H1 (cell line): ENCODE data around the gene IRF8. TPM values are rescaled to one million over a fixed set of nuclear protein-coding genes. Genes with fewer than 3 reads are reported as not detected.

Experiments
- CTCF ChIA-PET: fragments of 300-600 bp; sonication (Branson Sonifier 250); formaldehyde crosslinking; loops from one replicate; lab custom pipeline; 2021; ENCODE audit not compliant: partially characterized antibody; lab: Charles Lee
- POLR2A ChIA-PET: fragments of 300-600 bp; sonication (Branson Sonifier 250); formaldehyde crosslinking; loops from one replicate; lab custom pipeline; 2021; ENCODE audit warnings: inconsistent platforms; ENCODE audit not compliant: partially characterized antibody; lab: Charles Lee
- DNase-seq, 2 experiments: peaks; one replicate each; pipeline versions ENCODE4 v3.0.0 to v3.0.0-alpha.2; 2010 to 2022; ENCODE audit warnings: low spot score in 2 of 2, low read depth in 1 of 2, mixed read lengths in 1 of 2
- FAIRE-seq: peaks from 2 replicates; lab custom pipeline; 2011; peaks lifted over from hg19 to GRCh38; lab: Jason Lieb, UNC
- H2AFZ ChIP-seq: 2 replicates; pipeline ENCODE4 v1.8.1; 2012; ENCODE audit warnings: low read length, inconsistent platforms
- H2AK5ac ChIP-seq: 2 replicates; pipeline ENCODE4 v1.6.1; 2013; ENCODE audit warnings: low read depth, low read length
- H2BK120ac ChIP-seq: replicated peaks from 2 replicates; pipeline ENCODE3; 2013; ENCODE audit warnings: low read depth, low read length, inconsistent platforms
- H2BK12ac ChIP-seq: 2 replicates; pipeline ENCODE4 v1.6.1; 2013; ENCODE audit warnings: low read depth, low read length
- H2BK15ac ChIP-seq: 2 replicates; pipeline ENCODE4 v1.6.1; 2013; ENCODE audit warnings: low read length
- H2BK20ac ChIP-seq: 2 replicates; pipeline ENCODE4 v1.6.1; 2013; ENCODE audit warnings: low read length
- H2BK5ac ChIP-seq: 2 replicates; pipeline ENCODE4 v1.6.1; 2013; ENCODE audit warnings: low read depth, low read length
- H3K14ac ChIP-seq: 2 replicates; pipeline ENCODE4 v1.6.1; 2013; ENCODE audit warnings: inconsistent platforms; ENCODE audit not compliant: insufficient read length
- H3K18ac ChIP-seq: 2 replicates; pipeline ENCODE4 v1.6.1; 2013; ENCODE audit warnings: low read length; ENCODE audit errors: extremely low read depth
- H3K23ac ChIP-seq: 2 replicates; pipeline ENCODE4 v1.6.1; 2013; ENCODE audit warnings: inconsistent platforms; ENCODE audit not compliant: insufficient read length
- H3K23me2 ChIP-seq: 2 replicates; pipeline ENCODE4 v1.6.1; 2013; ENCODE audit warnings: low read depth, low read length
- H3K27ac ChIP-seq: 2 replicates; pipeline ENCODE4 v1.6.1; 2011; ENCODE audit warnings: low read depth, low read length, inconsistent platforms
- H3K27me3 ChIP-seq, 4 experiments: replicated peaks in 1 of 4; 1 replicate in 1 of 4; 2 replicates in 3 of 4; pipeline versions ENCODE4 v1.6.1 to v1.8.1; 2011 to 2013; ENCODE audit warnings: low read length in 3 of 4, mild to moderate bottlenecking in 3 of 4, inconsistent platforms in 2 of 4, mixed read lengths in 2 of 4, moderate library complexity in 1 of 4; ENCODE audit not compliant: control insufficient read depth in 3 of 4, insufficient read depth in 3 of 4; ENCODE audit errors: extremely low read depth in 1 of 4
- H3K36me3 ChIP-seq, 4 experiments: 2 replicates each; pipeline versions ENCODE4 v1.6.1 to v1.8.1; 2011 to 2013; ENCODE audit warnings: mild to moderate bottlenecking in 4 of 4, low read length in 3 of 4, moderate library complexity in 2 of 4, control low read depth in 1 of 4, inconsistent platforms in 1 of 4; ENCODE audit not compliant: insufficient read depth in 4 of 4, control insufficient read depth in 2 of 4
- H3K4ac ChIP-seq: replicated peaks from 2 replicates; pipeline ENCODE3; 2013; ENCODE audit warnings: low read length, low read depth, mixed read lengths, inconsistent platforms; ENCODE audit not compliant: insufficient read length
- H3K4me1 ChIP-seq, 4 experiments: replicated peaks in 1 of 4; 1 replicate in 1 of 4; 2 replicates in 3 of 4; pipeline versions ENCODE4 v1.6.1 to v1.8.1; 2011 to 2013; ENCODE audit warnings: low read length in 3 of 4, inconsistent platforms in 2 of 4, mixed read lengths in 1 of 4; ENCODE audit not compliant: insufficient read depth in 4 of 4, control insufficient read depth in 3 of 4
- H3K4me2 ChIP-seq, 2 experiments: 2 replicates each; pipeline versions ENCODE4 v1.6.1 to v1.8.1; 2011 to 2013; ENCODE audit warnings: low read depth in 2 of 2, low read length in 2 of 2, control low read depth in 1 of 2, inconsistent platforms in 1 of 2, mild to moderate bottlenecking in 1 of 2; ENCODE audit not compliant: insufficient read depth in 1 of 2
- H3K4me3 ChIP-seq, 4 experiments: fragments of 200-600, 300-600 bp in 1 of 4; sonication (generic), shearing (Covaris generic), sonication (Bioruptor Twin) in 1 of 4; 2 replicates each; pipeline versions ENCODE4 v1.5.1 to v1.8.1; 2011 to 2016; ENCODE audit warnings: low read length in 4 of 4, low read depth in 3 of 4, control low read depth in 2 of 4, inconsistent platforms in 2 of 4, mild to moderate bottlenecking in 2 of 4, mixed read lengths in 1 of 4, moderate library complexity in 1 of 4; ENCODE audit not compliant: insufficient read depth in 2 of 4; ENCODE audit errors: extremely low read depth in 1 of 4
- H3K56ac ChIP-seq: replicated peaks from 2 replicates; pipeline ENCODE3; 2013; ENCODE audit warnings: low read depth, mild to moderate bottlenecking, mixed read lengths, low read length, inconsistent platforms; ENCODE audit not compliant: insufficient read length
- H3K79me1 ChIP-seq: 2 replicates; pipeline ENCODE4 v1.6.1; 2013; ENCODE audit warnings: low read depth, low read length, control low read depth
- H3K79me2 ChIP-seq, 2 experiments: 2 replicates each; pipeline versions ENCODE4 v1.6.1 to v1.8.1; 2012 to 2013; ENCODE audit warnings: low read length in 2 of 2, mild to moderate bottlenecking in 2 of 2, inconsistent platforms in 1 of 2; ENCODE audit not compliant: insufficient read depth in 2 of 2, control insufficient read depth in 1 of 2
- H3K9ac ChIP-seq, 4 experiments: replicated peaks in 1 of 4; 1 replicate in 1 of 4; 2 replicates in 3 of 4; pipeline versions ENCODE4 v1.6.1 to v1.8.1; 2011 to 2013; ENCODE audit warnings: low read depth in 3 of 4, low read length in 3 of 4, control low read depth in 2 of 4, mild to moderate bottlenecking in 2 of 4, moderate library complexity in 2 of 4, inconsistent platforms in 1 of 4; ENCODE audit errors: extremely low read depth in 1 of 4
- H3K9me3 ChIP-seq, 2 experiments: 2 replicates each; pipeline versions ENCODE4 v1.6.1 to v1.8.1; 2012 to 2013; ENCODE audit warnings: mild to moderate bottlenecking in 2 of 2, moderate library complexity in 2 of 2, control low read depth in 1 of 2, inconsistent platforms in 1 of 2, low read depth in 1 of 2, low read length in 1 of 2, mixed read lengths in 1 of 2; ENCODE audit not compliant: insufficient read depth in 2 of 2
- H4K20me1 ChIP-seq, 2 experiments: replicated peaks in 1 of 2; 2 replicates each; pipeline versions ENCODE3 to v1.8.1; 2011 to 2013; ENCODE audit warnings: inconsistent platforms in 2 of 2, low read length in 2 of 2, mild to moderate bottlenecking in 1 of 2; ENCODE audit not compliant: insufficient read depth in 2 of 2, control insufficient read depth in 1 of 2
- H4K5ac ChIP-seq: 2 replicates; pipeline ENCODE4 v1.6.1; 2013; ENCODE audit warnings: low read length, low read depth, mixed read lengths, inconsistent platforms; ENCODE audit not compliant: insufficient read length
- H4K8ac ChIP-seq: 2 replicates; pipeline ENCODE4 v1.8.0; 2013; ENCODE audit warnings: mild to moderate bottlenecking, moderate library complexity, low read length, inconsistent platforms; ENCODE audit not compliant: insufficient read depth; ENCODE audit errors: extremely low read depth
- H4K91ac ChIP-seq: replicated peaks from 2 replicates; pipeline ENCODE3; 2013; ENCODE audit warnings: low read length, mixed read lengths, inconsistent platforms; ENCODE audit not compliant: insufficient read length
- CEBPB ChIP-seq: IDR thresholded peaks from 2 replicates; pipeline ENCODE4 v1.6.1; 2012; ENCODE audit warnings: low read depth, low read length
- RFX5 ChIP-seq: IDR thresholded peaks from 2 replicates; pipeline ENCODE4 v1.6.1; 2011; ENCODE audit warnings: low read depth, low read length, improper control_type of control experiment, borderline replicate concordance
- SIX5 ChIP-seq: IDR thresholded peaks from 2 replicates; pipeline ENCODE4 v1.6.1; 2011; ENCODE audit warnings: mild to moderate bottlenecking, low read depth, low read length
- YY1 ChIP-seq: IDR thresholded peaks from 2 replicates; pipeline ENCODE4 v1.6.1; 2011; ENCODE audit warnings: low read depth, mild to moderate bottlenecking, low read length
- WGBS, 2 experiments: shearing (Covaris generic) in 1 of 2; methylation state at CpG; one replicate each; pipeline versions ENCODE4 v1.1.6 to v1.1.7; 2013 to 2015; ENCODE audit warnings: low lambda C conversion rate in 2 of 2, mixed read lengths in 2 of 2, inconsistent platforms in 1 of 2, low coverage in 1 of 2, missing lambda C conversion rate in 1 of 2; ENCODE audit not compliant: insufficient replicate concordance in 2 of 2, insufficient coverage in 1 of 2, insufficient read length in 1 of 2; ENCODE audit errors: extremely low coverage in 1 of 2, missing lambda C conversion rate in 1 of 2; 5-methylcytosine and 5-hydroxymethylcytosine counted together
- polyA plus RNA-seq, 7 experiments: library from polyadenylated mRNA; depleted of rRNA in 3 of 7; stranded (reverse) in 5 of 7; unstranded in 2 of 7; fragments of >200 nt in 5 of 7; fragments of 200-250 nt in 2 of 7; gene quantifications; 1 replicate in 5 of 7; 2 replicates in 1 of 7; 4 replicates in 1 of 7; pipeline versions ENCODE4 v1.2.1 to v1.2.3, GENCODE V29; 2011 to 2013; ENCODE audit warnings: missing spikeins in 2 of 7, mixed read lengths in 2 of 7
- total RNA-seq: library from RNA; stranded (reverse); fragmentation: NEBNext Ultra II Directional; extraction: Animal tissue kit (Norgen Biotek cat#: 25700); gene quantifications from 2 replicates; pipeline ENCODE4 v1.2.1, GENCODE V29; 2021

IRF8 gene
- total and polyA plus RNA-seq, 2 of the 8 experiments (the other 6 are each of a cell fraction or from before 2014, with no cell fraction given) = 0.35 to 2.0 TPM

GRCh38 chr16:85857406-85857805 is 41.6 kb upstream of the IRF8 start:
- 84% methylated on average over 5 of the region's 7 CpGs; no CpG with 5 or more reads in 1 of the 2 experiments for WGBS, 2 experiments
- TF ChIP-seq YY1 = no peak
- TF ChIP-seq SIX5 = no peak
- TF ChIP-seq CEBPB = no peak
- no peak for TF ChIP-seq RFX5
- Histone ChIP-seq H3K79me2 (no peaks in the 10 kb centered on the region), H3K23ac (no peak overlapping the region), H3K4me1 (no peaks in the 10 kb centered on the region), H3K27me3 (no peaks in the 10 kb centered on the region), H3K14ac (no peak overlapping the region), H2BK5ac (no peak overlapping the region), H3K36me3 (no peaks in the 10 kb centered on the region), H4K8ac (no peak overlapping the region), H2AK5ac (no peak overlapping the region), H3K9ac (no peak overlapping the region), H3K4me3 (no peak overlapping the region), H3K27ac (no peak overlapping the region), H3K79me1 (no peaks in the 10 kb centered on the region), H4K5ac (no peak overlapping the region), H4K20me1 (no peaks in the 10 kb centered on the region), H3K56ac (no peak overlapping the region), H3K23me2 (no peaks in the 10 kb centered on the region), H2BK15ac (no peak overlapping the region), H3K4ac (no peak overlapping the region), H2BK12ac (no peak overlapping the region), H3K18ac (no peak overlapping the region), H4K91ac (no peak overlapping the region), H3K4me2 (no peak overlapping the region), H2BK20ac (no peak overlapping the region), H3K9me3 (no peaks in the 10 kb centered on the region; a peak in 1 of 4 replicates), H2AFZ (no peak overlapping the region), H2BK120ac (no peak overlapping the region)
- FAIRE-seq = no peak
- POLR2A ChIA-PET = no interaction called here
- no peak for DNase-seq
- CTCF ChIA-PET = interaction anchor here (1.4 kb wide), 1 partner anchor 56 kb away, joined by 4 read pairs; no protein-coding TSS in a partner anchor
